GM23248 (cell line): Measurements from ENCODE around the gene SLC7A11.

Experiments
- EZH2 ChIP-seq: fragments of 200-600 bp; sonication (generic); IDR thresholded peaks from 2 replicates; pipeline ENCODE4 v1.6.1; 2018; ENCODE audit warnings: antibody characterized with exemption, mild to moderate bottlenecking; ENCODE audit not compliant: insufficient read depth, poor library complexity, severe bottlenecking
- EZH2phosphoT487 ChIP-seq: fragments of 200-600 bp; sonication (generic); IDR thresholded peaks from 2 replicates; pipeline ENCODE4 v1.6.1; 2018; ENCODE audit warnings: antibody characterized with exemption, moderate library complexity, mild to moderate bottlenecking, low read depth; ENCODE audit not compliant: insufficient read depth

GRCh38 chr4:138243369-138243768 is 1.2 kb upstream of the SLC7A11 start:
- TF ChIP-seq EZH2 (no peak), EZH2phosphoT487 (no peak)
